DND-41 (cell line): ENCODE data around the gene FUZ.

Experiments
- EZH2 ChIP-seq: IDR thresholded peaks from 3 replicates; pipeline ENCODE4 v1.6.1; 2012; ENCODE audit warnings: borderline replicate concordance, low read depth, mild to moderate bottlenecking, moderate library complexity, low read length, inconsistent platforms; ENCODE audit not compliant: severe bottlenecking
- TF ChIP-seq, protein P1 (sequence below): IDR thresholded peaks from 2 replicates; pipeline ENCODE4 v1.5.1; 2012; ENCODE audit warnings: borderline replicate concordance, low read length, moderate library complexity, mild to moderate bottlenecking; ENCODE audit not compliant: poor library complexity, severe bottlenecking; ENCODE audit errors: extremely low read depth

DNA sequence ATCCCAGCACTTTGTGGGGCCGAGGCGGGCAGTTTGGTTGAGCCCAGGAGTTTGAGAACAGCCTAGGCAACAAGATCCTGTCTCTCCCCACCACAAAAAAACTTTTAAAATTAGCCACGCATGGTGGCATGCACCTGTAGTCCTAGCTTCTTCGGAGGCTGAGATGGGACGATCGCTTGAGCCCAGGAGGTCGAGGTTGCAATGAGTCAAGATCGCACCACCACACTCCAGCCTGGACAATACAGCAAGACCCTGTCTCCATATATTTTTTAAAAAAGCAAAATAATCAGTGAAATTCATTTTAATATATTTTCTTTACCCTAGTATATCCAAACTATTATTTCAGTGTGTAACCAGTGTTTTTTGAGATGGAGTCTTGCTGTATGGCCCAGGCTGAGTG, 38.1 kb downstream of the FUZ start:
- TF ChIP-seq, protein P1, sequence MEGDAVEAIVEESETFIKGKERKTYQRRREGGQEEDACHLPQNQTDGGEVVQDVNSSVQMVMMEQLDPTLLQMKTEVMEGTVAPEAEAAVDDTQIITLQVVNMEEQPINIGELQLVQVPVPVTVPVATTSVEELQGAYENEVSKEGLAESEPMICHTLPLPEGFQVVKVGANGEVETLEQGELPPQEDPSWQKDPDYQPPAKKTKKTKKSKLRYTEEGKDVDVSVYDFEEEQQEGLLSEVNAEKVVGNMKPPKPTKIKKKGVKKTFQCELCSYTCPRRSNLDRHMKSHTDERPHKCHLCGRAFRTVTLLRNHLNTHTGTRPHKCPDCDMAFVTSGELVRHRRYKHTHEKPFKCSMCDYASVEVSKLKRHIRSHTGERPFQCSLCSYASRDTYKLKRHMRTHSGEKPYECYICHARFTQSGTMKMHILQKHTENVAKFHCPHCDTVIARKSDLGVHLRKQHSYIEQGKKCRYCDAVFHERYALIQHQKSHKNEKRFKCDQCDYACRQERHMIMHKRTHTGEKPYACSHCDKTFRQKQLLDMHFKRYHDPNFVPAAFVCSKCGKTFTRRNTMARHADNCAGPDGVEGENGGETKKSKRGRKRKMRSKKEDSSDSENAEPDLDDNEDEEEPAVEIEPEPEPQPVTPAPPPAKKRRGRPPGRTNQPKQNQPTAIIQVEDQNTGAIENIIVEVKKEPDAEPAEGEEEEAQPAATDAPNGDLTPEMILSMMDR = no peak
- no peak for TF ChIP-seq EZH2
